NCI-H1105 treated with DMSO at 0.1 percent for 48 hours (cell line): ENCODE measurements around the gene GH1.
A peak's percentile ranks its signal among the peaks of the same experiment; 100 is the strongest.
"Not testable (repeated sequence)": the region's sequence is repeated elsewhere in the genome, so short reads cannot be mapped to it uniquely, and the experiment has no call there.

Experiments used
- DNase-seq: peaks from one replicate; lab custom pipeline; 2025; lab: John Stamatoyannopoulos, UW

Gene GH1

DNA sequence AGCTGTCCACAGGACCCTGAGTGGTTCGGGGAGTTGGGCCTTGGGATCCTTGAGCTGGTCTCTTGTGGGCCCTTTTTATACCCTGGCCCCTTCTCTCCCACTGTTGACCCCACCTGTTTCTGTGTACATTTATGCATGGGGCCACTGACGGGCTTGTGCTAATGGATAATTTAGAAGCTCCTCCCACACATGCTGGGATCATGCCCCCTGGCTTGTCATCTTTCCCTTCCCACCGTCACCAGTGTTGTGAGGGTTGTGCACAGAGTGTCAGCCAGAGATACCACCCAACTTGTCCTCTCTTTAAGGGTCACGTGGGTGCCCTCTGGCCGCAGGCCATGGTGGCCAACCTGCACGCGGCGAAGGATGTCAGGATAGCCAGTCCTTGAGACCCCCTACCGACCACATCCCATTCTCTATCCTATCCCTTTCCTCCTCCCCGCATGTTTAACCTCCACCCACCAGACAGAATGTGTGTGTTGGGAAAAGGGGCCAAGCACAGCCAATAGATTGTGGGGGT is at the start of gene GH1:
Gene GH1, minus strand, starts transcription at position 51 of the 517 bp plus-strand sequence. CDS start 63 bp downstream, outside the sequence.
- DNase-seq: not testable (repeated sequence)

DNA sequence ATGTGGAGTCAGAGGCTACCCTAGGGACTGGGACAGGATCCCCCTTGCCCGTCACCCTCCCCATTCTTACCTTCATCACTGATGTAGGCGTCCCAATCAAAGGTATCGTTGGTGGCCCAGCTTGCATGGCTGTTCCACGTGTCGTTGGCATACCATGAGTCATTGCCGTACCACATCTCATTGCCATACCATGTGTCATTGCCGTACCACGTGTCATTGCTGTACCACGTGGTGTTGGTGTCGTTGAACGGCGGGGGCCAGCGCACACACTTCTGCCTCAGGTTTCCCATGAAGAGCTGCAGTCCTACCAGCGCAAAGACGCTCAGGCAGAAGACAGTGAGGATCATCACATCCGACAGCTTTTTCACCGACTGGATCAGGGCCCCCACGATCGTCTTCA is 49.3 kb upstream of the GH1 start:
- DNase-seq: no peak

DNA sequence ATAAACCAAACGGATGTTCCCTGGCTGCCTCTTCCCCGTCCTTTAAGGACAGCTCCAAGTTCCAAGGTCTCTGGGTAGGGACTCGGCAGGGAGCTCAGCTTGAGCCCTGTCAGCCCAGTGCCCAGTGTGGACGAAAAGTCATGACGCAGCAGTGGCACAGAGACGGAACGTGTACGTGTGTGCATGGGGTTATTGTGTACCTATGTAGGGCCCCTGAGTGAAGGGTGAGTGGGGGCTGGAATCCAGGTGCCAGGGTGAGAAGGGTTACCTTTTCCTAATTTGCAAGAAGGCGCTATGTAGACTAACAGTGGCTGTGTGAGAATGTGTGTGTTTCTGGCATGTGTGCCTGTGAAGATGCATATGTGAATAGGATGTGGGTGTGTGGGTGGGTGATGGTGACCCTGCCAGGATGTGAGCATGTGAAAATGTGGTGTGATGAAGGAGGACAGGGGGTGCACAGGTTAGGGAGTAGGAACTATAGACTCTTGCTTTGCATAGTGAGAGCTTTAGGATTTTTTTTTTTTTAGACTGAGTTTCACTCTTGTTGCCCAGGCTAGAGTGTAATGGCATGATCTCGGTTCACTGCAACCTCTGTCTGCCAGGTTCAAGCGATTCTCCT is 48.1 kb upstream of the GH1 start:
- no peak for DNase-seq

DNA sequence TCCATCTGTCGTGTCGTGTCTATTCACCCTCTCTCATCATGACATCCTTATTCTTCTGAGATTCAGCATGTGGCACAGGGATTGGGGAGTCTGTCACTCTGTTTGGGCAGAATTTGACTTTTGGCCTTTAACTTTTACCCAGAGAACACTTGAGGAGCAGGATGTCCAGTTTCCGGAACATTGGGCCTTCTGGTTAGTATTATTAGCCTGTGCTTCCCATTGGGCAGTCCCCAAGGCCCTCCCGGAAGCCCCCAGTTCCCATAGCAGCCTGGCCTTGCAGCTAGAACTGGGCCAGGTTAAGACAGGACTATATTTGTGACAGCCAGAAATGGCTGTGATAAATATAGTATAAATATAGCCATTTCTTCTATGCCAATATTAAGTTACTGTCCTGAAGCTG is 44.5 kb upstream of the GH1 start:
- no peak for DNase-seq

DNA sequence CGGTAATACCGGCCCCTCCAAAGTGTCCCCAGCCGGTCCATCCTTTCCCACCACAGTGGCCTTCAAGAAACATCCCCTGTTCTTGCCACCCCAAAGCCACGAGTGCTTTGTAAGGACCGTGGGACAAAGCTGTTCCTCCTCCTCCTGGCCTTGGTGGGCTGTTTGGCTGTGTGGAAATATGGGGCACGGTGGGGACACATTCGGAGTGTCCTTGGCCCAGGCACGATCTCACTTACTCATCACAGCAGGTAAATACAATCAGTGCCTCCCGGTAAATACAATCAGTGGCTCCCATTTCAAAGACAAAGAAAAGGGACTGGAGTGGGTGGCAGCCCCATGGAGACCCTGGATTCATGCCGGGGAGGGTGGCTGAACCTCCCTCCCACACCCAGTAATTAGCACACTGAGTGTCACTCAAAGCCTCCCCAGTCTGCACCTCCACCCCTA is 43.7 kb upstream of the GH1 start:
- DNase-seq: no peak

DNA sequence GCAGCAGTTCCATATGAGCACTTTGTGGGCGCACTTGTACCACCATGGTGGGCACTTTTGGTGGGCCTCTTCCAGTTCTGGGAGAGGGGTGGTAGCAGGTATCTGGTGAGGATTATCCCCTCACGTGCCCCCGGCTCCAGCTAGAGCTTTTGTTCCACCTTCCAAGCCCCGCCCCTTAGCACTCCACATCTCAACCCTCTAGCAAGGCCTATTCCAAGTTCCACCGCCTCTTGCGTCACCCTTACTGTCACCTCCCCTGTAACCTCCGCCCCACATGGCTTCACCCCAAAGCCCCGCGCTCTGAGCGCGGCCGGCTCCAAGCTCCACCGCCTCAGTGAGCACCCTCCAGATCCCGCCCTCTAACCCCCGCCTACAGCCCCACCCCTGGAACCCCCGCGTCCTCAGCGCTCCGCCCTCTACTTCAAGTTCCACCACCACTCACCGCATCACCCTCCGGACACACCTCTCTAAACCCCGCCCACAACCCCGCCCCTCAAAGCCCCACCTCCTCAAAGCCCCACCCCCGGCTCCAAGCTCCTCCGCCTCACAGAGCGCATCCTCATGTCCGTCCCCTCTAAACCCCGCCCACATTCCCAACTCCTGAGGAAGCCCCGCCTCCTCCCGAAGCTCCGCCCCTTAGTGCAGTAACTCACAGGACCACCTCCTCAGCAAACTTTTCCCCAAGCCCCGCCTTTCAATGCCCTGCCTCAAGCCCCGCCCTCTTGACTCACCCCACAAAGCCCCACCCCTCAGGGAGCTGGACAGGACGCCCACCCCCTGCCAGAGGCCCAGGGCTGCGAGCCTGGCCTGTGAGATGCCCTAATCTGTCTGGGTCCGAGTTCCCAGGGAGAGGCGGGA is 42.9 kb upstream of the GH1 start:
- no peak for DNase-seq

DNA sequence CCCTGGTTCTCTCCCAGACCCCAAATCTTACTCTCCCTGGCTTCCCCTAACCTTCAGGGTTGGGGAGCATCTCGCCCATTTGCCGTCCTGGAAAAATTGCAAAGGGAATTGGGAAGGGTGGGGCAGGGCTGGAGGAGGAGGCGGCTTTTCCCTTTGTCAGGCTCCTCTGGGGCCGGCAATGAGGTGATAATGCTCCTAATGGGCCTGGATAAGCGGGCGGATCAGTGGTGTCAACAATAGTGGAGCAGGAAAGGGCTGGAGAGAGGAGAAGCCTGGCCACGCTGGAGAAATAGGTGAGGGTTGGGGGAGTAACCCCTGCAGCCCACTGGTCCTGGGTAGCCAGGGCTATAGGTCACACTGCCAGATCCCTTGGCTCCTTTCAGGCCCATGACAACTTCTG is 41.8 kb upstream of the GH1 start:
- no peak for DNase-seq

DNA sequence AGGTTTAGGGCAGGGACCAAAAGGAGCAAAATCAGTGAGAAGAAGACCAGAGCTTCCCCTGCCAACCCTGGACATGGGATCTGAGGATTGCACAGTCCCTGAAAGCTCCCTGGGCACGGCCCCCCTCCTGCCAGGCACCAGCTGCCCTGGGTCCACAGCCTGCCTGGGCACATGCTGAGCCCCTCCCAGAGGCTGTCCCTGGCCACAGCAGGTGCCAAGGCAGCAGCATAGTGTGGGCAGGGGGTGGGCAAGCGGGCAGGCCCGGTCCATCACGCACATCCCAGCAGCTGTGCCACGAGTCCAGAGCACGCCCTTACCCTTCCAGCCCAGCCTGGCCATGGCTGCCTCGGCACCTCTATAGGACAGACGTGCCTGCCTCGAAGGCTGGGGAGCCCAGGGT is 41.4 kb upstream of the GH1 start:
- DNase-seq: no peak

DNA sequence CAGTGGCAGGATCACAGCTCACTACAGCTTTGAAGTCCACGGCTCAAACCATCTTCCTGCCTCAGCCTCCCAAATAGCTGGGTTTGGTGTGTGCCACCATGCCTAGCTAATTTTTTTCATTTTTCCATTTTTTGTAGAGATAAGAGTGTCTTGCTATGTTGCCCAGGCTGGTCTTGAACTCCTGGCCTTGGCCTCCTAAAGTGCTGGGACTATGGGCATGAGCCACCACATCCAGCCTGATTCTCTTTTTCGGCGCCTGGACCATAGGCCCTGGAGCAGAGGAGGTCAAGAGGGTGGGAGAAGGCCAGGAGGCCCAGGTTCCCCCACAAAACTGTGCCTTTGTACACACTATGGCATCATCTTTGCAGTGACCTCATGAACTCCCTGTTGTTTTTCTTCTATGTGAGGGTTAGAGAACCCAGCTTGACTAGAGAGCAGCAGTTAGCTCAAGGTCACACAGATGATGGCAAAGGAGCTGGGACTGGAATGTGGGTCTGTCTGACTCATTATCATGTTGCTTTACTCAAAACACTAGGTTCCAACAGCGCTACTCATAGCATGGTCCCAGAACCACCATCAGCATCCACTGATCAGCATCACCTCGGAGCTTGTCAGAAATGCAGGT is 37.8 kb upstream of the GH1 start:
- DNase-seq: no peak

DNA sequence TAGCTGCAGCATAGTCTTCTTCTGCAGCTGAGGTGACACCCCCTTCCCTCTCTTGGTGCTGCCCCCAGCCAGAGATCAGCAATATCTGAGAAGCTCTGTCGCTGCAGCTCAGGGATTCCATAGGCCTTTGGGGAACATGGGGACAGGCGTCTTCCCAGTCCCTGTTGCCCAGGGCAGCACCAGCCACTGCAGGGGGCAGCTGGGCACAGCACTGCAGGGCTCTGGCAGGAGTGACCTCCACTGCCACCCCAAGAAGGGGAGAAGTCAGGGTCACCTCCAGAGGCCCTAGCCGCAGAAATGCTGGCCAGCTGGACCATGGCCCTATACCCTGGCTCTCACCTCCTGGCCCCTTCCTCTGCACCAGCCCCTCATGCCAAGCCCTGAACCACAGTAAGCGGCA is 37.2 kb upstream of the GH1 start:
- no peak for DNase-seq

DNA sequence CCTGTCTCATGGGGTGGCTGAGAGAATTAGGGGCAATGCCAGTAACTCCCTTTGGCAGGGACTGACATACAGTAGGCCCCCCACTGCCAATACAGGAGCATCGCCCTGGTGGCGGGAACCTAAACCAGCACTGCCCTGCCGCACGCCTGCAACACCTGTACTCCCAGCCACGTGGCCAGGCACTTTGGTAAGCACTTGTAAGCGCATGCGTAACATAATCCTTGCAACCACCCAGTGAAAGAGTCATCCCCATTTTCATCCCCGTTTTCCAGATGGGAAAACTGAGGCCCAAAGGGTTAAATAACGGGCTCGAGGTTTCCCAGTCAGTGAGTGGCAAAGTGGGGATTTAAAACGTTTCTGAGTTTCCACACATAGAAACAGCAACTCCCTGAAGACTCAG is 36.6 kb upstream of the GH1 start:
- no peak for DNase-seq

DNA sequence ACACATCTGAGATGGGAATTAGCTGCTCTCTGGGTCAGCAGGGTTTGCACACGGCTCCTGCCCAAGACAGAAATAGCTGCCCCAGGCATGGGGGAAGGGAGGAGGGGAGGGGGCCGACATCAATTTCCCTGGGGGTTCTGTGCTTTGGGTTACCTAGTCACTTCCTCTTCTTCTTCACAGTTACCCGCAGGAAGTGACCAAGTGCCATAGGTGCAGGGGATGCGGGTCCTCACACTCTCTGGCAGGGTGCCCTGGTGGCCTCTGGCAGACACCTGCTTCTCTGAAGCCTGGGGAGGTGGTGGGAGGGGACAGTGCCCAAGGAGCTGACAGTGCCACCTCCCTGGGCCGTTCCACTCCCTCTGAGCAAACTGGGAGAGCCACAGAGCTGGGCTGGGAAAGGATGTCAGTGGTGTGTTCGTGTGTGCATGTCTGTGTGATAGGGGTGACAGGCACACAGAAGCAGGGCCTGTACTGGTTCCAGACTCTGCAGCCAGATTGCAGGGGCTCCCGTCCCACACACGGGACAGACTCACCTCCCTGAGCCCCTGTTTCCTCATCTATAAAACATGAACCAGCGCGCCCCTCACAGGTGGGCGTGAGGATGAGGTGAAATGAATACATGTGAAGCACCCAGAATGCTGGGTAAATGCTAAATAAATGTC is 35.9 kb upstream of the GH1 start:
- peak; percentile 17 for DNase-seq

DNA sequence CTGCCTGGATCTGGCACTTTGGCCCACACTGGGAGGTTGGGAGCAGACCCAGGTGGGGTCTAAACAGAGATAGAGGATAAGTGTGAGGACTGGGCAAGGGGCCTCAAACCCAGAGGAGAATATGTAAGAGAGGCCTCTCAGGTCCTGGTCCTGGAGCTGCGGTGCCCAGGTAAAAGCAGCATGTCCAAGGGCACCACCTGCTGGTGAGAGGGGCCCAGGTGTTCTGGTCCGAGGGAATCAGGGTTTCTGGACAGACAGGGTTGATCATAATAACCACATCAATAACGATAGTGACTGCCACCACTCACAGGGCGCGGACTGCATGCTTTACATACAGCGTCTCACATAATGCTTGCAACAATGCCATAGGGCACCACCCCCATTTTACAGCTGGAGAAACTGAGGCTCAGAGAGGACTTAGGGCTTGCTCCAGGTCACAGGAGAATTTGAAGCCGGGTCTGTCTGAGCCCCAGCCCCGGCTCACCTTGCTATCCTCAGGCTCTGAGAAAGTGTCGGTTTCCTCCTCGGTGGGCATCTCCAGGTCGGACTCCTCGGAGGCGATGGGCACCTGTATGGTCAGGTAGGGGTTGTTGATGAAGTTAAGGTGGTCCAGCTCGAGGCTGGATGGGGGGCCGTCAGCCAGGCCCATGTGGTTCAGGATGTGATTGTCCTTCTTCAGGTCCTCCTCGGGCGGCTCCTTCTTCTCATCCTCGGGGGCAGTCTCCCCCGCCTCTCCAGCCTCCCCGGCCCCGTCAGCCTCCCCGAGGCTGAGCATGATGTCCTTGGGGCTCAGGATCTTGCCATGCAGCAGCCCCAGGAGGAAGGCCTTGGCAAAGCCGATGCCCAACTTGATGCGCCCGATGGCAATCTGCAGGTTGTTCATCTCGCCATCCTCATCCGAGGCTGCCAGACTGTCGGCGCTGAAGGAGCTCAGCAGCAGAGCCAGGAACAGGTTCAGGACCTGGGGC is 32.6 kb upstream of the GH1 start:
- no peak for DNase-seq

DNA sequence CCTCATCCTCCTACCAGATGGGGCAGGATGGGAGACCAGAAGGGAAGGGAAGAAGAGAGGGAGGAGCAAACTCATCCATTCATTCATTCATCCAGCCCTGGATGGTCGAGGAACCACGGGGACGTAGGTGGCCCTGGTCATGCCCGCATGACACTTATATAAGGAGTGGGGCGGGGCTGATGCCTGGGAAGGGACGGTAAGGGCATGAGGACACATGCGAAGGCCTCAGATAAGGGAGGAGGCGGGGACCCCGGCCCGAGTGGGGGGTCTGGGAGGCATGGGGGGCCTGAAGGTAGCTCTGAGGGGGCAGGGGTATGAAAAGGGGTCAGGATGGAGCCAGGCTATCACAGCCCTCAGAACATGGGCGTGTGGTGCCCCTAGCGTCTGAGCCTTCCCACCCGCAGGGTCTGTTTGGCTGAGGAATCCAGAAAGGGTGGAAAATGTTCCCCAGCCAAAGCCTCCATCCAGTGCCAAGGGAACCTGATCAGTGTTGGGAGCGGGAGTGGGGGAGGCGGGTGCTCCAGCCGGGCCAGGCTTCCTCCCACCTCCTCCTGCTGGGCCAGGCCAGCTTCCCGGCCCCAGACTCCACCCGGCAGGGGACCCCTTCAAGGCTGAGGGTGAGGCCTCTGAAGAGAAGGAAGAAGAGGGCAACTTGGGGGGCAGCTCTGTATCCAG is 31.1 kb upstream of the GH1 start:
- no peak for DNase-seq

DNA sequence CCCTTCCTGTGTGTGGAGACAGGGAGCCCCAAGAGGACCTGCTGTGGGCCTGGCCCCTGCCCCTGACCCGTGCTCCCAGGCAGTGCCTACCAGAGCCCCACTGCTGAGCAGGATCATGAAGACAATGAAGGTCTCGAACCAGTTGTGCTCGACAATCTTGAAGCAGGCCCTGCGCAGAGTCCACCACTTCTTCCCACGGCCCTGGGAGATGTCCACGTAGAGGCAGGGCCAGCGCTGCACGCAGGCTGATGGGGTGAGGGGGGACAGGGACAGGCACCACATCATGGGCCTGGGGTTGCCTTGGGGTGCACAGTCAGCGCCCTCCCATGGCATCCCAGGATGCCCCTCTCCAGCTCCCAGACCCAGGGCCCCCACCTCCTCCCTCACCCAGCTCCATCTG is 29.9 kb upstream of the GH1 start:
- no peak for DNase-seq

DNA sequence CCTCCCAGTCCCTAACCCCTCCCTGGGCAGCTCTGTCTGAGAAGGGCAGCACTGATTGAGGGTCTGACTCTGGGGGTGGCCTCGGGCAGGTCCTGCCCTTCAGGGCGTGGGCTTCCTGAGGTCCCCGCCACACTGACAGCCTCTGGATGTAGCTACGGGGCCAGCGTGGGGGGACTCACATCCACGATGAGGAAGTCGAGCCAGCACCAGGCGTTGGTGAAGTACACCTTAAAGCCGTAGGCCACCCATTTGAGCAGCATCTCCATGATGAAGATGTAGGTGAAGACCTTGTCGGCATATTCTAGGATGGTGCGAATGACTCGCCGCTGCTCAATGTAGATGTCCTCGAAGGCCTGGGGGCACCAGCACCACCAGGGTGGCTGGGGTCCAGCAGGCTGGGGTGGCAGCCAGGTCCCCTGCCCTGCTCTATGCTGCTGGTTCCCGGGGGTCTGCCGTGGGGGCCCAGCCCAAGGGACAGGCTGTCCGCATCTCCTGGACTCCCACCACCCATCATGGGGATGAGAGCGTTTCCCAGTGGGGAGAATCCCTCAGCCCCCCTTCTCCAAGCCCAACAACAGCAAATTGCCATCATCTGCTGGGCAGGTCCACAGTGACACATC is 29.2 kb upstream of the GH1 start:
- DNase-seq: no peak

DNA sequence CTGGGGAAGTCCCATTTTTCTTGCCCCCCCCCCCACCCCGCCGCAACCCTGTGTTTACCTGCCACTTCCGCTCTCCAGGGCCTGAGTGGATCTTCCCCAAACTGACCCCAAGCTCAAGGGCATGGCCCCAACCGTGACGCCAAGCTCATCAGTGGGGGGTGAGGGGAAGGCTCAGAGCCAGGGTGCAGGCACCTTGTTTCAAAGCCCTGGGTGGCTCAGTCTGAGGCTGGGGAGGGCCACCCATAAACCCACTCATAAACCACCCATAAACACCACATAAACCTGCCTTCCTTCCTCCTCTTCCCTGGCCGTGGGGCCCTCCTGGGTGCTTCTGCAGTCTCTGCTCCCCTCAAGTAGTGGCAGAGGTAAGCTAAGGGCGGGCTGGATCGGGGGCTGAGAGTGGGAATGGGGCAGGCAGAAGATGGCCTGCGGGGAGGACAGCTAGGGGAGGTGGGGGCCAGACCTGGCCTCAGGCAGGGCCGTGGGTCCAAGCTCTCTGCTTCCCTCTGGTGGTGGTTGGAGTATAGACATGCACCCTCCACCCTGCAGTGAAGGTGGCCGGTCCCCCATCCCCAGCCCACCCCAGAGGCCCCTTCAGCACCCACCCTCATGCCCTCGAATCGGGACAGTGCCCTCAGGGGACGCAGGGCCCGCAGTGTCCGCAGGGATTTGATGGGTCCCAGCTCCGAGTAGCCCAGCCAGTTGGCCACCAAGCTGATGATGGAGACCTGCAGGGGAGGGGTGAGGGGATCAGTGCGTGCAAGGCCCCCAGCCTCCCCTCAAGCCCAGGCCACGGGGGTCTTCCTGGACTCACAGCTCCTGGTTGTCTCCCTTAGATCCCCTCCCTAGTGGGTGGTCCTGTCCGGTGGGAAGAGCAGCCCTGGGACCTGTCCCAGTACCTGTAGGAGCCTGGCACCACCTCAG is 28.1 kb upstream of the GH1 start:
- peak; percentile 14 for DNase-seq

DNA sequence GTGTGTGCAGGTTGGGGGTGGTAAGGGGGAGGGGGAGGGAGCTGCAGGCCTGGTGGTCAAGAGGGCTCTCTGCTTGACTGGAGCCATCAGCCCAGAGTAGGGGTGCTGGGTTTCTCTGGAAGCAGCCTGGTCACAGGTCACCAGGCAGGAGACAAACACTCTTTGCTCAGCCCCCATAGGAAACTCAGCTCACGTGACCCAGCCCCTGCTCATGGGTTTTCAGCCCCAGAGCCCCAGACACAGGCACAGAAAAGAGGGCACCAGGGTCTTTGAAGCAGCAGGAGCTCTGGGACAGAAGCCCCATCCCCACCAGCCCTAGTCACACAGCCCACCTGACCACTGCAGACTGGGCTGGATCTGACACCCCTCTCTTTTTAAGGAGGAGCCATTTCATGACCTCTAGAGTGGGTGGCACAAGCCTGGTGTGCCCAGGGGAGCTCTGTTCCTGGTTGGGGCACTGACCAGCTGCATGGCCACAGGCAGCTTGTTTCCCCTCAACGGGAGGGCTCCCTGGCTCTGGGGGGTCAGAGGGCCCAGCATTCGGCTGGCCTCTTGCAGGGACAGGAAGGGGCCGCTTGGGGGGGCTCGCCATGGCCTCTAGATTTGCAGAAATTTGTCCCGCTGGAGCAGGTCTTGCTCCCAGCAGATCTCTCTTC is 27.3 kb upstream of the GH1 start:
- no peak for DNase-seq
